Body of pancreas (tissue), 4 donors: ENCODE measurements around the gene INF2. TPM values are rescaled to one million over a fixed set of nuclear protein-coding genes. Genes with fewer than 3 reads are reported as not detected.
"Not testable (repeated sequence)": the region's sequence is repeated elsewhere in the genome, so short reads cannot be mapped to it uniquely, and the experiment has no call there.

Experiments used
- ATAC-seq: fragments of 150-250 bp; one replicate; pipeline ENCODE4 v1.9.1; 2016
- DNase-seq, 4 donors: peaks; one replicate each; pipeline ENCODE4 v3.0.0-alpha.2; 2019
- H3K27ac ChIP-seq, 4 donors: fragments of 200-600 bp; sonication (generic); 1 replicate in 3 of 4; 2 replicates in 1 of 4; pipeline versions ENCODE4 v1.5.1 to v1.6.1; 2016 to 2019; ENCODE audit warnings: mild to moderate bottlenecking in 1 of 4, mixed read lengths in 1 of 4, moderate library complexity in 1 of 4
- H3K27me3 ChIP-seq, 2 donors: fragments of 200-600 bp; sonication (generic); one replicate each; pipeline ENCODE4 v1.6.0; 2016; ENCODE audit warnings: mild to moderate bottlenecking in 1 of 2
- H3K36me3 ChIP-seq, 2 donors: fragments of 200-600 bp; sonication (generic); replicated peaks in 1 of 2; 2 replicates each; pipeline ENCODE4 v1.5.1; 2016; ENCODE audit warnings: low read depth in 2 of 2; ENCODE audit not compliant: insufficient read depth in 1 of 2
- H3K4me1 ChIP-seq: fragments of 200-600 bp; sonication (generic); one replicate; pipeline ENCODE4 v1.6.0; 2016
- H3K4me3 ChIP-seq, 2 donors: fragments of 200-600 bp; sonication (generic); 1 replicate in 1 of 2; 2 replicates in 1 of 2; pipeline ENCODE4 v1.5.1; 2016 to 2019
- H3K9me3 ChIP-seq, 3 donors: fragments of 200-600 bp; sonication (generic); 1 replicate in 2 of 3; 2 replicates in 1 of 3; pipeline ENCODE4 v1.5.1; 2016
- CTCF ChIP-seq, 7 experiments: fragments of 450-650 bp in 4 of 7; fragments of 200-600 bp in 3 of 7; sonication (generic) in 3 of 7; IDR thresholded peaks; one replicate each; pipeline ENCODE4 v1.5.1; 2016 to 2019; ENCODE audit warnings: antibody characterized with exemption in 7 of 7
- POLR2A ChIP-seq, 3 donors: fragments of 450-650 bp; IDR thresholded peaks; one replicate each; pipeline ENCODE4 v1.6.1; 2016; ENCODE audit warnings: antibody characterized with exemption in 3 of 3, mild to moderate bottlenecking in 2 of 3
- WGBS, 2 donors: methylation state at CpG; one replicate each; pipeline ENCODE4 v1.1.5; 2017; 5-methylcytosine and 5-hydroxymethylcytosine counted together
- intact Hi-C: fragments of 100-400 bp; cut with DNase I; formaldehyde crosslinking; loops from one replicate; pipeline ENCODE4 v1.15.1; 2023
- total RNA-seq, 2 donors: library from RNA; depleted of rRNA; stranded (reverse); fragments of >200 nt; gene quantifications; one replicate each; pipeline ENCODE4 v1.1.0, GENCODE V29; 2016

Gene INF2
- total RNA-seq, 2 donors from 2014 or later: 46.2 to 90.3 TPM

GRCh38 chr14:104666981-104667380, 22.4 kb upstream of the INF2 start:
- whole genome bisulfite sequencing, 2 donors: 87 to 89% methylated on average over 12 of the region's 12 CpGs
- TF ChIP-seq POLR2A (IDR thresholded peaks at IDR 0.05): no peak
- TF ChIP-seq CTCF (IDR thresholded peaks at IDR 0.05): no peak
- H3K36me3 ChIP-seq: no peaks in the 10 kb centered on the region
- H3K4me1 ChIP-seq: peaks cover 16% of the 10 kb centered on the region
- DNase-seq: no peak
- H3K9me3 ChIP-seq: no peaks in the 10 kb centered on the region
- ATAC-seq: no peak
- no peaks in the 10 kb centered on the region for H3K27me3 ChIP-seq
- intact Hi-C loops: no loop called here
- peak overlapping the region in 3 of 4 donors; percentile 73 to 85 (median 83) for H3K27ac ChIP-seq
- no peak overlapping the region for H3K4me3 ChIP-seq

GRCh38 chr14:104669697-104670096, 19.7 kb upstream of the INF2 start:
- no peak overlapping the region for H3K27ac ChIP-seq
- intact Hi-C loops: no loop called here
- no peaks in the 10 kb centered on the region for H3K9me3 ChIP-seq
- no peaks in the 10 kb centered on the region for H3K36me3 ChIP-seq
- DNase-seq (no peak), ATAC-seq (no peak)
- peaks cover 16% of the 10 kb centered on the region for H3K4me1 ChIP-seq
- no peak overlapping the region for H3K4me3 ChIP-seq
- TF ChIP-seq CTCF (IDR thresholded peaks at IDR 0.05): no peak
- TF ChIP-seq POLR2A (IDR thresholded peaks at IDR 0.05): no peak
- H3K27me3 ChIP-seq: no peaks in the 10 kb centered on the region
- WGBS, 2 donors: 61 to 74% methylated on average over 3 of the region's 3 CpGs

GRCh38 chr14:104671330-104671977, 18.0 kb upstream of the INF2 start:
- H3K36me3 ChIP-seq, H3K27ac ChIP-seq, H3K4me1 ChIP-seq, H3K4me3 ChIP-seq, DNase-seq, intact Hi-C loops, H3K27me3 ChIP-seq, H3K9me3 ChIP-seq, ATAC-seq: not testable (repeated sequence)
- 82 to 85% methylated on average over 18 of the region's 19 CpGs for WGBS, 2 donors

- H3K27ac ChIP-seq, H3K4me1 ChIP-seq, H3K9me3 ChIP-seq, H3K4me3 ChIP-seq, DNase-seq, H3K27me3 ChIP-seq, intact Hi-C loops, ATAC-seq, H3K36me3 ChIP-seq: not testable (repeated sequence)
- 66 to 69% methylated on average over 6 to 7 of the region's 8 CpGs for WGBS, 2 donors
Observed at GRCh38 chr14:104672119-104672518, 17.3 kb upstream of the INF2 start.

GRCh38 chr14:104673481-104673880, 15.9 kb upstream of the INF2 start:
- ATAC-seq (no peak), DNase-seq (no peak)
- peaks cover 15% of the 10 kb centered on the region for H3K4me1 ChIP-seq
- 88% methylated on average over 7 to 9 of the region's 9 CpGs for WGBS, 2 donors
- no peak overlapping the region for H3K27ac ChIP-seq
- H3K9me3 ChIP-seq: no peaks in the 10 kb centered on the region
- intact Hi-C loops: no loop called here
- TF ChIP-seq POLR2A (IDR thresholded peaks at IDR 0.05) (no peak), CTCF (IDR thresholded peaks at IDR 0.05) (no peak)
- no peak overlapping the region for H3K4me3 ChIP-seq
- H3K36me3 ChIP-seq: no peaks in the 10 kb centered on the region
- no peaks in the 10 kb centered on the region for H3K27me3 ChIP-seq

- Histone ChIP-seq H3K4me3 (no peak overlapping the region), H3K36me3 (no peaks in the 10 kb centered on the region), H3K4me1 (peaks cover 24% of the 10 kb centered on the region), H3K27me3 (no peaks in the 10 kb centered on the region), H3K27ac (no peak overlapping the region), H3K9me3 (no peaks in the 10 kb centered on the region)
- WGBS, 2 donors: 95 to 100% methylated on average over 2 of the region's 2 CpGs
- ATAC-seq (no peak), DNase-seq (no peak)
- TF ChIP-seq POLR2A (IDR thresholded peaks at IDR 0.05) (no peak), CTCF (IDR thresholded peaks at IDR 0.05) (no peak)
- intact Hi-C loops: no loop called here
Observed at GRCh38 chr14:104675447-104675846, 14.0 kb upstream of the INF2 start.
